Caco-2 (cell line): Measurements from ENCODE around the gene NUB1. TPM values are rescaled to one million over a fixed set of nuclear protein-coding genes. Genes with fewer than 3 reads are reported as not detected.
A peak's percentile ranks its signal among the peaks of the same experiment; 100 is the strongest.

Source experiments
- BruUV-seq: library from RNA; stranded (reverse); fragments of 400-500 nt; replicated peaks from 2 replicates; lab custom pipeline; 2021; lab: Mats Ljungman, UMichigan
- CTCF ChIA-PET: fragments of 300-600 bp; sonication (Branson Sonifier 250); formaldehyde crosslinking; loops from one replicate; lab custom pipeline; 2022; ENCODE audit warnings: antibody characterized with exemption; lab: Charles Lee
- POLR2A ChIA-PET: fragments of 300-600 bp; sonication (Branson Sonifier 250); formaldehyde crosslinking; loops from one replicate; lab custom pipeline; 2022; ENCODE audit warnings: antibody characterized with exemption; lab: Charles Lee
- DNase-seq, 2 experiments: peaks; one replicate each; pipeline versions ENCODE4 v3.0.0 to v3.0.0-alpha.2; 2020 to 2022
- H3K27me3 ChIP-seq: replicated peaks from 2 replicates; pipeline ENCODE4 v1.6.0; 2011; ENCODE audit warnings: low read length; ENCODE audit not compliant: control insufficient read depth, insufficient read depth
- H3K36me3 ChIP-seq: 2 replicates; pipeline ENCODE4 v1.5.1; 2011; ENCODE audit warnings: low read length; ENCODE audit not compliant: control insufficient read depth, insufficient read depth
- H3K4me1 ChIP-seq: fragments of 250-450 bp; sonication (Bioruptor Pico); 2 replicates; pipeline ENCODE4 v1.5.1; 2020; ENCODE audit warnings: mild to moderate bottlenecking
- H3K4me3 ChIP-seq: 2 replicates; pipeline ENCODE4 v1.5.1; 2011; ENCODE audit warnings: low read depth, mild to moderate bottlenecking, control low read depth, low read length
- H3K9me3 ChIP-seq: fragments of 250-450 bp; sonication (Bioruptor Pico); 2 replicates; pipeline ENCODE4 v1.5.1; 2020; ENCODE audit warnings: mild to moderate bottlenecking, moderate library complexity
- H3K27ac Mint-ChIP-seq: one replicate; pipeline ENCODE4 v1.8.0; 2022; ENCODE audit warnings: mixed read lengths; ENCODE audit not compliant: unreplicated experiment
- H3K27me3 Mint-ChIP-seq: one replicate; pipeline ENCODE4 v1.8.0; 2022; ENCODE audit warnings: mixed read lengths; ENCODE audit not compliant: insufficient read depth, unreplicated experiment
- H3K36me3 Mint-ChIP-seq: one replicate; pipeline ENCODE4 v1.8.0; 2022; ENCODE audit warnings: mild to moderate bottlenecking, mixed read lengths; ENCODE audit not compliant: insufficient read depth, unreplicated experiment
- H3K4me1 Mint-ChIP-seq: one replicate; pipeline ENCODE4 v1.8.0; 2022; ENCODE audit warnings: low read depth, mixed read lengths; ENCODE audit not compliant: unreplicated experiment
- H3K4me3 Mint-ChIP-seq: one replicate; pipeline ENCODE4 v1.8.0; 2022; ENCODE audit warnings: mild to moderate bottlenecking, moderate library complexity, mixed read lengths; ENCODE audit not compliant: unreplicated experiment
- H3K9me3 Mint-ChIP-seq: one replicate; pipeline ENCODE4 v1.8.0; 2022; ENCODE audit warnings: mixed read lengths; ENCODE audit not compliant: unreplicated experiment
- CTCF ChIP-seq, 2 experiments: fragments of 200-600 bp in 1 of 2; IDR thresholded peaks; 1 replicate in 1 of 2; 2 replicates in 1 of 2; pipeline versions ENCODE4 v1.5.1 to v1.8.0; 2011 to 2022; ENCODE audit warnings: antibody characterized with exemption in 1 of 2, control low read depth in 1 of 2, inconsistent platforms in 1 of 2, low read depth in 1 of 2, low read length in 1 of 2, mild to moderate bottlenecking in 1 of 2, moderate library complexity in 1 of 2; ENCODE audit not compliant: insufficient read depth in 1 of 2, severe bottlenecking in 1 of 2, unreplicated experiment in 1 of 2
- intact Hi-C: fragments of 100-400 bp; cut with micrococcal nuclease; formaldehyde crosslinking; loops from one replicate; pipeline ENCODE4 v1.10.0; 2022; ENCODE audit not compliant: unreplicated experiment
- total RNA-seq: library from RNA; stranded (reverse); gene quantifications from 2 replicates; pipeline ENCODE4 v1.2.3, GENCODE V29; 2022

NUB1 gene
- total RNA-seq, 1 experiment from 2014 or later: 51.6 TPM

- DNase-seq: no peak
- Histone ChIP-seq H3K36me3 (peaks cover 4% of the 10 kb centered on the region), H3K4me1 (peaks cover 19% of the 10 kb centered on the region), H3K4me3 (peak overlapping the region; percentile 85), H3K27me3 (no peaks in the 10 kb centered on the region), H3K9me3 (no peaks in the 10 kb centered on the region)
- H3K9me3 Mint-ChIP-seq: no peaks in the 10 kb centered on the region
- no peaks in the 10 kb centered on the region for H3K27me3 Mint-ChIP-seq
- peaks cover 27% of the 10 kb centered on the region for H3K36me3 Mint-ChIP-seq
- ChIA-PET CTCF (interaction anchor here (1.4 to 3.3 kb wide), 3 partner anchors 8 to 31 kb away, joined by 5 to 12 read pairs (median 8); no protein-coding TSS in a partner anchor), POLR2A (interaction anchor here (1.3 kb wide), 1 partner anchor 115 kb away, joined by 6 read pairs; the partner anchor contains the start of gene ABCF2)
- peaks cover 13% of the 10 kb centered on the region for H3K4me1 Mint-ChIP-seq
- TSS peak; percentile 76 for BruUV-seq
- intact Hi-C loops: no loop called here
- peak overlapping the region; percentile 75 for H3K4me3 Mint-ChIP-seq
- peak overlapping the region; percentile 59 for H3K27ac Mint-ChIP-seq
- no peak for TF ChIP-seq CTCF (IDR thresholded peaks at IDR 0.05; ENCODE audit: insufficient read depth in 1 of 2, low read depth in 1 of 2, low read length in 1 of 2, severe bottlenecking in 1 of 2, unreplicated experiment in 1 of 2)
Observed at GRCh38 chr7:151342102-151342646, 562 bp downstream of the NUB1 start.

- no peak for TF ChIP-seq CTCF (IDR thresholded peaks at IDR 0.05; ENCODE audit: insufficient read depth in 1 of 2, low read depth in 1 of 2, low read length in 1 of 2, severe bottlenecking in 1 of 2, unreplicated experiment in 1 of 2)
- no TSS peak for BruUV-seq
- peaks cover 32% of the 10 kb centered on the region for H3K36me3 Mint-ChIP-seq
- Histone ChIP-seq H3K27me3 (no peaks in the 10 kb centered on the region), H3K36me3 (peaks cover 4% of the 10 kb centered on the region), H3K4me3 (peak overlapping the region; percentile 85), H3K4me1 (peaks cover 24% of the 10 kb centered on the region), H3K9me3 (no peaks in the 10 kb centered on the region)
- H3K27me3 Mint-ChIP-seq: no peaks in the 10 kb centered on the region
- H3K4me3 Mint-ChIP-seq: peak overlapping the region; percentile 46
- DNase-seq: no peak
- ChIA-PET CTCF (no interaction called here), POLR2A (no interaction called here)
- H3K27ac Mint-ChIP-seq: no peak overlapping the region
- H3K9me3 Mint-ChIP-seq: no peaks in the 10 kb centered on the region
- intact Hi-C loops: no loop called here
- H3K4me1 Mint-ChIP-seq: peaks cover 13% of the 10 kb centered on the region
Observed at GRCh38 chr7:151342811-151343210, 1.2 kb downstream of the NUB1 start.

- peaks cover 26% of the 10 kb centered on the region for H3K4me1 ChIP-seq
- Mint-ChIP-seq H3K4me3 (peak overlapping the region; percentile 46), H3K27me3 (no peaks in the 10 kb centered on the region), H3K9me3 (no peaks in the 10 kb centered on the region), H3K4me1 (peaks cover 13% of the 10 kb centered on the region), H3K27ac (no peak overlapping the region), H3K36me3 (peaks cover 38% of the 10 kb centered on the region)
- intact Hi-C loops: no loop called here
- no peaks in the 10 kb centered on the region for H3K27me3 ChIP-seq
- no peak for TF ChIP-seq CTCF (IDR thresholded peaks at IDR 0.05; ENCODE audit: insufficient read depth in 1 of 2, low read depth in 1 of 2, low read length in 1 of 2, severe bottlenecking in 1 of 2, unreplicated experiment in 1 of 2)
- H3K36me3 ChIP-seq: peaks cover 4% of the 10 kb centered on the region
- CTCF ChIA-PET: no interaction called here
- BruUV-seq: no TSS peak
- DNase-seq: no peak
- POLR2A ChIA-PET: no interaction called here
- H3K4me3 ChIP-seq: no peak overlapping the region
- no peaks in the 10 kb centered on the region for H3K9me3 ChIP-seq
Observed at GRCh38 chr7:151343516-151343915, 1.9 kb downstream of the NUB1 start.
